Measurements from ENCODE around the gene KCNK10. TPM values are rescaled to one million over a fixed set of nuclear protein-coding genes. Genes with fewer than 3 reads are reported as not detected.
A peak's percentile ranks its signal among the peaks of the same experiment; 100 is the strongest.

The KCNK10 gene
- total and polyA plus RNA-seq, 3 experiments from 2014 or later: not detected

DNA sequence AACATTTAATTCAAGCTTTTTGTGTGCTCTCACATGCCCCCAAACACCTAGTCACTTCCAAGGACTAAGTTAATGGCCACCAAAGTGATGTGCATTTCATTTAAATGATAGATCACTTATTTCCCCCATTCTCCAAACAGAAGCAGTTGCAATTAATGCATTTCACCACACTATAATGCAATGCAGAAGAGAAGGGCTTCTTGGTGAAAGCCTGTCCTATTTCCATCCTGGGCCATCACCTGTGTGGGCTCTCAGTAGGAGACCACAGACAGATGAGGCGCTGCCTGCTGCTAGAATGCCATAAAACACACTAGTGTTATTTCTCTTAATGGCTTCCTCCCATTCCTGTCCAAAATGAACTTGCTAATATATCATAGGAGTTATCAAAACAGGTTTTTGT, 166.9 kb downstream of the KCNK10 start:
- H3K27ac ChIP-seq (ENCODE audit: low read depth, low read length): no peak overlapping the region
- Mint-ChIP-seq H3K9me3 (no peaks in the 10 kb centered on the region), H3K27ac (no peak overlapping the region), H3K4me1 (no peaks in the 10 kb centered on the region), H3K27me3 (peaks cover 2 to 15% of the 10 kb centered on the region in 2 donors), H3K4me3 (no peak overlapping the region), H3K36me3 (peaks cover 0 to 8% (median 2%) of the 10 kb centered on the region in 3 donors)
- CTCF ChIA-PET: interaction anchor here (0.9 kb wide), 1 partner anchor 12 kb away, joined by 5 read pairs; no protein-coding TSS in a partner anchor
- no peak for DNase-seq
- POLR2A ChIA-PET: no interaction called here
- H3K36me3 ChIP-seq (ENCODE audit: insufficient read depth, low read length): no peaks in the 10 kb centered on the region
- H3K27me3 ChIP-seq (ENCODE audit: insufficient read depth, low read length, poor library complexity, severe bottlenecking): no peaks in the 10 kb centered on the region
- no peaks in the 10 kb centered on the region for H3K9me3 ChIP-seq (ENCODE audit: low read length)
- no peak overlapping the region for H3K4me3 ChIP-seq (ENCODE audit: low read length)
- no peaks in the 10 kb centered on the region for H3K4me1 ChIP-seq (ENCODE audit: insufficient read depth, low read length)

DNA sequence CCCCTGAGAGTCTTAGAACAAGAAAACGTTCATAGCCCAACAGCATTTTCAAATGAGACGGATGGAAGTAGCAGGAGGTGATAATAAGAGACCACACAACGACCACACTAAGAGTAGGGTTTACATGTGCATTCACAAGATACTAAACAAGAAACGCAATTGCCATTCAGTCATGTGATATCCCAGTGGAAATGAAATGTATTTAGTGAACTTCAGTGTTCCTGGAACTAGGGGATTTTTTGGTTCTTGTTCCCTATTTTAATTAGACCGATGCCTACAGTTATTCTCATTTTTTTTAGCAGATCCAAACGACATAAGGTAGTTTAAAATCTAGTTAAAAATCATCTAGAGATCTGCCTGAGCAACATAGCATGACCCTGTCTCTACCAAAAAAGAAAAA, 168.1 kb downstream of the KCNK10 start:
- Mint-ChIP-seq H3K9me3 (no peaks in the 10 kb centered on the region), H3K36me3 (peaks cover 0 to 8% (median 2%) of the 10 kb centered on the region in 3 donors), H3K4me1 (no peaks in the 10 kb centered on the region), H3K27me3 (peaks cover 2 to 6% of the 10 kb centered on the region in 2 donors), H3K4me3 (no peak overlapping the region), H3K27ac (no peak overlapping the region)
- ChIA-PET CTCF (no interaction called here), POLR2A (no interaction called here)
- no peak for DNase-seq
- no peaks in the 10 kb centered on the region for H3K27me3 ChIP-seq (ENCODE audit: insufficient read depth, low read length, poor library complexity, severe bottlenecking)
- H3K4me1 ChIP-seq (ENCODE audit: insufficient read depth, low read length): no peaks in the 10 kb centered on the region
- H3K4me3 ChIP-seq (ENCODE audit: low read length): no peak overlapping the region
- no peaks in the 10 kb centered on the region for H3K36me3 ChIP-seq (ENCODE audit: insufficient read depth, low read length)
- no peaks in the 10 kb centered on the region for H3K9me3 ChIP-seq (ENCODE audit: low read length)
- no peak overlapping the region for H3K27ac ChIP-seq (ENCODE audit: low read depth, low read length)

- Mint-ChIP-seq H3K36me3 (peaks cover 0 to 7% (median 2%) of the 10 kb centered on the region in 3 donors), H3K9me3 (no peaks in the 10 kb centered on the region), H3K4me3 (no peak overlapping the region), H3K27ac (no peak overlapping the region), H3K27me3 (peaks cover 4% of the 10 kb centered on the region in 2 donors), H3K4me1 (no peaks in the 10 kb centered on the region)
- POLR2A ChIA-PET: no interaction called here
- H3K36me3 ChIP-seq (ENCODE audit: insufficient read depth, low read length): no peaks in the 10 kb centered on the region
- no peak overlapping the region for H3K27ac ChIP-seq (ENCODE audit: low read depth, low read length)
- H3K27me3 ChIP-seq (ENCODE audit: insufficient read depth, low read length, poor library complexity, severe bottlenecking): no peaks in the 10 kb centered on the region
- DNase-seq: no peak
- H3K4me3 ChIP-seq (ENCODE audit: low read length): no peak overlapping the region
- CTCF ChIA-PET: interaction anchor here (0.9 kb wide), 1 partner anchor 14 kb away, joined by 3 read pairs; no protein-coding TSS in a partner anchor
- no peaks in the 10 kb centered on the region for H3K9me3 ChIP-seq (ENCODE audit: low read length)
- H3K4me1 ChIP-seq (ENCODE audit: insufficient read depth, low read length): no peaks in the 10 kb centered on the region
Measured at GRCh38 chr14:88154321-88154720, 168.7 kb downstream of the KCNK10 start.

DNA sequence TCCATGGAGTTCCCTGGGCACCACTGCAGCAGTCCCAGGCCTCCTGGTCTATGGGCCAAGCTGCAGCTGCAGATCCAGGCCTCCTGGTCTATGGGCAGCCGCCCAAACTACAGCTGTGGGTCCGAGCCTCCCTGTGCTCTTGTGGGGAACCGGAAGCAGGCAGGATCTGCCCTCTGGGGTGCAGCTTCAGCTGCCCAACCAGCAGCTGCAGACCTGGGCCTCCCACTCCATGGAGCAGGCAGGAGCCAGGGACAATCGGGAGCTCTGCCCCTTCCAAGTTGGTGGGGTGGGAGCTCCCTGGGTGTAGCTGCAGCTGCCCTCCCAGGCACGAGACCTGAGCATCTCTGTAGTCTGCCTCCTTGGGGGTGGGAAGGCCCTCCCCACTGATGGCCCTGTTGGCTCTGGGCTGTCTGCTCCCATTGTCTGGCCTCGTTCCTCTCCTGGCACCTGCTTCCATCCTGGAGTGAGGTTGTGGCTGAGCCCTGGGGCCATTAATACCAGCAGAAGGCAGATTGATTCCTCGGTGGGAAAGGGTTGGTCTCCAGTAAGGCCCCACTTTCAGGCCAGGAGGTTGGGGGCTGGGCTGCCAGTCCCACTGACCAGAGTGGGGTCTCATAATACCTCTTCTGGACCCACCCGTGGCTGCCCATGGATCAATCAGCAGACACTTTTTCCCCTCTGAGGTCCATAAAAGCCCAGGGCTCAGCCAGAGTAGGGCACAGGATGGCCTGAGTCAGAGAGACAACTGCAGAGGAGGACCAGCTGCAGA, 176.0 kb downstream of the KCNK10 start:
- H3K4me1 ChIP-seq (ENCODE audit: insufficient read depth, low read length): no peaks in the 10 kb centered on the region
- no peaks in the 10 kb centered on the region for H3K9me3 ChIP-seq (ENCODE audit: low read length)
- CTCF ChIA-PET: interaction anchor here (1.1 kb wide), 1 partner anchor 22 kb away, joined by 3 read pairs; no protein-coding TSS in a partner anchor
- Mint-ChIP-seq H3K9me3 (no peaks in the 10 kb centered on the region), H3K27me3 (peaks cover 0 to 1% of the 10 kb centered on the region in 2 donors), H3K27ac (peak overlapping the region in 1 of 8 donors; percentile 70), H3K36me3 (peaks cover 0 to 2% (median 0%) of the 10 kb centered on the region in 3 donors), H3K4me1 (no peaks in the 10 kb centered on the region), H3K4me3 (no peak overlapping the region)
- DNase-seq: no peak
- no peak overlapping the region for H3K4me3 ChIP-seq (ENCODE audit: low read length)
- POLR2A ChIA-PET: no interaction called here
- no peaks in the 10 kb centered on the region for H3K36me3 ChIP-seq (ENCODE audit: insufficient read depth, low read length)
- no peaks in the 10 kb centered on the region for H3K27me3 ChIP-seq (ENCODE audit: insufficient read depth, low read length, poor library complexity, severe bottlenecking)
- no peak overlapping the region for H3K27ac ChIP-seq (ENCODE audit: low read depth, low read length)

DNA sequence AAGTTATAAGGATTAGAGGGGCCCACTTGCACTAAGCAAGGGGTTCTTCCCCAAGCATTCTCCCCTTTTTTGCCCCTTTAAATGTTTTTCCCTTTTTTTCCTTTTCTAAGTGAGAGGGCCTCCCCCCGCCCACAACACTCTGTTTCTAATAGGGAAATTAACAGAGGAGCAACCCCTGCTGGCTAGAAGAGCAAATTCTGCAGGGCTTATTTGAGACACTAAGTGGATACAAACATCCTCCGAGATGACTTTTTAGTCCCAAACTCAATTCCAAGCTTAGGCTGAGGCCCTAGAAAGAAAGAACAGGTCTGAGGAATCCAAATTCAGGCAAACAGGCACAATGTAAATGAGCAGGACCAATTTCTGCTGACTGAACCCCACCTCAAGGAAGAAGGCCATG, 179.3 kb downstream of the KCNK10 start:
- Mint-ChIP-seq H3K27ac (no peak overlapping the region), H3K9me3 (no peaks in the 10 kb centered on the region), H3K4me3 (no peak overlapping the region), H3K27me3 (peaks cover 0 to 5% of the 10 kb centered on the region in 2 donors), H3K4me1 (no peaks in the 10 kb centered on the region), H3K36me3 (no peaks in the 10 kb centered on the region)
- no peaks in the 10 kb centered on the region for H3K9me3 ChIP-seq (ENCODE audit: low read length)
- ChIA-PET CTCF (no interaction called here), POLR2A (no interaction called here)
- no peaks in the 10 kb centered on the region for H3K27me3 ChIP-seq (ENCODE audit: insufficient read depth, low read length, poor library complexity, severe bottlenecking)
- no peak for DNase-seq
- no peaks in the 10 kb centered on the region for H3K4me1 ChIP-seq (ENCODE audit: insufficient read depth, low read length)
- H3K27ac ChIP-seq (ENCODE audit: low read depth, low read length): no peak overlapping the region
- H3K4me3 ChIP-seq (ENCODE audit: low read length): no peak overlapping the region
- no peaks in the 10 kb centered on the region for H3K36me3 ChIP-seq (ENCODE audit: insufficient read depth, low read length)

DNA sequence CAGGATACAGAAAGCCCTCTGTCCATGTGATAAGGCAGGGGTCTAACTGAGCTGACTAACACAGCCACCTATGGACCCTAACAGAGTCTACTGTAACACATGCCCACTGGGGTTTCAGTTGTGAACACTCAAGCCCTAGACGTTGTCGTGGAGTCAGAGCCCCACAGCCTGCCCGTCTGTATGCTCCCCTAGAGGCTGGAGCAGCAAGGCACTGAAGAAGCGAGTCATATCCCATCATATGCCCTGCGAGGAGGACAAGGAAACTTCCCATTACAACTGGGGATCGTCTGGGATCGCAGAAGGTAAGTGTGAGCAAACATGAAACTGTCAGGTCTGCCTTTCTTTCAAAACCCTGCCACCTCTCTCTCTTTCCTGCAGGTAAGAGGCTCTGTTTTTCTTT, 180.1 kb downstream of the KCNK10 start:
- Mint-ChIP-seq H3K4me1 (no peaks in the 10 kb centered on the region), H3K27me3 (peaks cover 0 to 5% of the 10 kb centered on the region in 2 donors), H3K27ac (peak overlapping the region in 3 of 8 donors; percentile 0 to 44 (median 14)), H3K9me3 (no peaks in the 10 kb centered on the region), H3K4me3 (no peak overlapping the region), H3K36me3 (no peaks in the 10 kb centered on the region)
- Histone ChIP-seq H3K9me3 (ENCODE audit: low read length) (no peaks in the 10 kb centered on the region), H3K4me3 (ENCODE audit: low read length) (no peak overlapping the region), H3K27me3 (ENCODE audit: insufficient read depth, low read length, poor library complexity, severe bottlenecking) (no peaks in the 10 kb centered on the region), H3K36me3 (ENCODE audit: insufficient read depth, low read length) (no peaks in the 10 kb centered on the region), H3K27ac (ENCODE audit: low read depth, low read length) (no peak overlapping the region), H3K4me1 (ENCODE audit: insufficient read depth, low read length) (no peaks in the 10 kb centered on the region)
- POLR2A ChIA-PET: no interaction called here
- DNase-seq: no peak
- CTCF ChIA-PET: interaction anchor here (0.9 to 1.4 kb wide), 2 partner anchors 137 to 197 kb away, joined by 3 read pairs; no protein-coding TSS in a partner anchor

- Mint-ChIP-seq H3K9me3 (no peaks in the 10 kb centered on the region), H3K27me3 (peaks cover 0 to 5% of the 10 kb centered on the region in 2 donors), H3K4me3 (no peak overlapping the region), H3K4me1 (peaks cover 0 to 3% (median 0%) of the 10 kb centered on the region in 3 donors), H3K36me3 (no peaks in the 10 kb centered on the region), H3K27ac (no peak overlapping the region)
- Histone ChIP-seq H3K4me1 (ENCODE audit: insufficient read depth, low read length) (no peaks in the 10 kb centered on the region), H3K9me3 (ENCODE audit: low read length) (no peaks in the 10 kb centered on the region), H3K36me3 (ENCODE audit: insufficient read depth, low read length) (no peaks in the 10 kb centered on the region), H3K4me3 (ENCODE audit: low read length) (no peak overlapping the region), H3K27ac (ENCODE audit: low read depth, low read length) (no peak overlapping the region), H3K27me3 (ENCODE audit: insufficient read depth, low read length, poor library complexity, severe bottlenecking) (no peaks in the 10 kb centered on the region)
- ChIA-PET POLR2A (no interaction called here), CTCF (no interaction called here)
- DNase-seq: no peak
Measured at GRCh38 chr14:88140874-88141273, 182.2 kb downstream of the KCNK10 start.

DNA sequence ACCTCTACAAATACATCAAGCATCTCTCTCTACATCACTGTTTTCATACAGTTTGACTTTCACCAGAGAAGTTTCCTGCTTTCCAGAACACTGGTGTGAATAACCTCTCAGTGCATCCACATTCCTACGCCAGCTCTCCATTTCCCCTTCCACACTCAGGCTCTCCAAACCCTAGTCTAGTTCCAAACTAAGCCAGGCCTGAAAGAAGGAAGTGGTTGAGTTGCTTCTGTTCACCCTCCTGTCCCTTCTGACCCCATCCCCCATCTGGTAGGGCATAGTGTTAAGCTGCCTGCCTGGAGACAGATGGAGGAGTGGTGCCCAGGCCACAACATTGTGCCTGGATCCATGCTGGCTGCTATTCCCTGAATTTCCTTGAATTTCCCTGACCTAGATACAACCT, 185.7 kb downstream of the KCNK10 start:
- ChIA-PET CTCF (no interaction called here), POLR2A (no interaction called here)
- no peaks in the 10 kb centered on the region for H3K36me3 ChIP-seq (ENCODE audit: insufficient read depth, low read length)

More for the DNA sequence above, 185.7 kb downstream of the KCNK10 start:
- Histone ChIP-seq H3K4me1 (ENCODE audit: insufficient read depth, low read length) (no peaks in the 10 kb centered on the region), H3K27ac (ENCODE audit: low read depth, low read length) (no peak overlapping the region), H3K9me3 (ENCODE audit: low read length) (no peaks in the 10 kb centered on the region), H3K4me3 (ENCODE audit: low read length) (no peak overlapping the region), H3K27me3 (ENCODE audit: insufficient read depth, low read length, poor library complexity, severe bottlenecking) (no peaks in the 10 kb centered on the region)
- H3K4me1 Mint-ChIP-seq: peaks cover 0 to 3% (median 0%) of the 10 kb centered on the region in 3 donors
- peaks cover 0 to 16% (median 0%) of the 10 kb centered on the region in 3 donors for H3K36me3 Mint-ChIP-seq
- no peak for DNase-seq
- H3K27ac Mint-ChIP-seq: no peak overlapping the region
- peaks cover 5 to 15% of the 10 kb centered on the region in 2 donors for H3K27me3 Mint-ChIP-seq
- H3K9me3 Mint-ChIP-seq: peaks cover 0 to 15% (median 14%) of the 10 kb centered on the region in 5 donors
- no peak overlapping the region for H3K4me3 Mint-ChIP-seq
